Stimulated activated memory B cell treated with anti-CD40 and anti-IgM and Interleukin-4, amounts not matched to agents 10 μg/mL and 1 μg/mL and 100 μg/mL, for 72 hours (primary cell): Measurements from ENCODE around the gene DIPK1A.

Experiments
- ATAC-seq: fragments of 150-1000 bp; cut with Tn5 transposase; 2 replicates; pipeline ENCODE4 v1.10.0; 2021
- H3K27ac Mint-ChIP-seq: one replicate; pipeline ENCODE4 v1.8.0; 2022; ENCODE audit warnings: mild to moderate bottlenecking, mixed read lengths
- H3K27me3 Mint-ChIP-seq: one replicate; pipeline ENCODE4 v1.8.0; 2022; ENCODE audit warnings: mixed read lengths
- H3K36me3 Mint-ChIP-seq: one replicate; pipeline ENCODE4 v1.8.0; 2022; ENCODE audit warnings: mixed read lengths
- H3K4me1 Mint-ChIP-seq: one replicate; pipeline ENCODE4 v1.8.0; 2022; ENCODE audit warnings: mixed read lengths
- H3K4me3 Mint-ChIP-seq: one replicate; pipeline ENCODE4 v1.8.0; 2022; ENCODE audit warnings: mild to moderate bottlenecking, moderate library complexity, mixed read lengths
- H3K9me3 Mint-ChIP-seq: one replicate; pipeline ENCODE4 v1.8.0; 2022; ENCODE audit warnings: mixed read lengths

DIPK1A gene

DNA sequence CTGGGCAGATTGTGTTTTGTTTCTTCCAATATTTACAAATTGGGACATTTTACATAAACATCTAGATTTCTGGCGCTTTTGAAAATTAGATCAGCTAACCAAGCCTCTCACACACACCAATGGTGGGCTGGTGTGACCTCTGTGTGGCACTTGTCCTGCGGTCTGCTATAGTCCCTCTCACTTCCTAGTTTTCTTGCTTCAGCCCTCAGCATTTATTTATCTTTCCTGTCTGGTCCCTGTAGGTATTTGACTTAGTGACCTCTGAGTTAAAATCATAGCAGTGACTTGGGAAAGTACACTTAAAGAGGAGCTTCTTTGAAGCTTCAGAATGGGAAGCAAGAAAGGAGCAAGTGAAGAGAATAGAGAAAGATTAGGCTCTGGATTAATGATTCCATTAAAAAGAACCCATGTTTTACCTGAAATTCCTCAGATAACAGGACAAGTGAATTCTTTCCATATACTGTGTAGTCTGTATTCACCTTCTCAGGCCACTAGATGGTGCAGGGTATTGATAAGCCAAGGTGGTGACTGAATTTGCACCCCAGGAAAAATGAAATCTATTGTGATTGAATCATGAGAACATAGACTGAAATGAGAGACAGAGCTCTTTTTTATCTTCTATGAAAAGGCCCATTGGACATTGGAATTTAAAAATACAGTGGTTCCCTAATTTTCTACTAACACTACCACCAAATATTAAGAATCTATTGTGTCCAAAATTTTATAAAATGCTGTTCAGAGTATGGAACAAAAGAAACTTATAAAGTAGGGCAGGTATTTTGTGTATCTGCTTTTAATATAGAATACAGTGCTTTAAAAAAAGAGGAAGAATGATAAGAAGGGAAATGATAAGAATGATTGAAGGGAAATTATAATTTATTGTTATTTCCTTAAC is 7.1 kb upstream of the DIPK1A start:
- Mint-ChIP-seq H3K9me3 (no peaks in the 10 kb centered on the region), H3K27me3 (no peaks in the 10 kb centered on the region), H3K4me3 (no peak overlapping the region), H3K4me1 (peaks cover 46% of the 10 kb centered on the region), H3K36me3 (no peaks in the 10 kb centered on the region), H3K27ac (peak overlapping the region; percentile 33)
- peak; percentile 87 for ATAC-seq

DNA sequence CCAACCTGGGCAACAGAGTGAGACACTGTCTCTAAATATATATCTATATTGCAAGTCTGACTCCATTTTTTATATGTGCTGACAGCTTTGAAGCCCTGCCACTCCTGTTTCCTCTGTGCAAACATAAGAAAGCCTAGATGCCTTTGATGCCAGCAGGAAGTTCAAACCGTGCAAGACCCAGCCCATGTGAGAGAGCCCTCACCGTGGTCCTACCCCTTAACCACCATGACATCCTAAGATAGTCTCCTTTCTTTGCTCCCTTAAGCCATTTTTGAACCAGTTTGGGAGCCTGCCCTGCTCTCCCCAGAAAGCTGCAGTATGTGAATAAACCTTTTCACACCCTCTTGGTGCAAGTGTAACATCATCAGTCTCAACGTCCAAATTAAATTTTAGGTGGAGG is 3.7 kb upstream of the DIPK1A start:
- H3K27me3 Mint-ChIP-seq: no peaks in the 10 kb centered on the region
- H3K4me3 Mint-ChIP-seq: no peak overlapping the region
- H3K9me3 Mint-ChIP-seq: no peaks in the 10 kb centered on the region
- H3K27ac Mint-ChIP-seq: no peak overlapping the region
- peaks cover 8% of the 10 kb centered on the region for H3K36me3 Mint-ChIP-seq
- peaks cover 22% of the 10 kb centered on the region for H3K4me1 Mint-ChIP-seq
- ATAC-seq: no peak

GRCh38 chr1:92964316-92964715 is 3.1 kb upstream of the DIPK1A start:
- Mint-ChIP-seq H3K36me3 (peaks cover 8% of the 10 kb centered on the region), H3K4me1 (peaks cover 16% of the 10 kb centered on the region), H3K4me3 (no peak overlapping the region), H3K27ac (no peak overlapping the region), H3K9me3 (no peaks in the 10 kb centered on the region), H3K27me3 (no peaks in the 10 kb centered on the region)
- no peak for ATAC-seq

DNA sequence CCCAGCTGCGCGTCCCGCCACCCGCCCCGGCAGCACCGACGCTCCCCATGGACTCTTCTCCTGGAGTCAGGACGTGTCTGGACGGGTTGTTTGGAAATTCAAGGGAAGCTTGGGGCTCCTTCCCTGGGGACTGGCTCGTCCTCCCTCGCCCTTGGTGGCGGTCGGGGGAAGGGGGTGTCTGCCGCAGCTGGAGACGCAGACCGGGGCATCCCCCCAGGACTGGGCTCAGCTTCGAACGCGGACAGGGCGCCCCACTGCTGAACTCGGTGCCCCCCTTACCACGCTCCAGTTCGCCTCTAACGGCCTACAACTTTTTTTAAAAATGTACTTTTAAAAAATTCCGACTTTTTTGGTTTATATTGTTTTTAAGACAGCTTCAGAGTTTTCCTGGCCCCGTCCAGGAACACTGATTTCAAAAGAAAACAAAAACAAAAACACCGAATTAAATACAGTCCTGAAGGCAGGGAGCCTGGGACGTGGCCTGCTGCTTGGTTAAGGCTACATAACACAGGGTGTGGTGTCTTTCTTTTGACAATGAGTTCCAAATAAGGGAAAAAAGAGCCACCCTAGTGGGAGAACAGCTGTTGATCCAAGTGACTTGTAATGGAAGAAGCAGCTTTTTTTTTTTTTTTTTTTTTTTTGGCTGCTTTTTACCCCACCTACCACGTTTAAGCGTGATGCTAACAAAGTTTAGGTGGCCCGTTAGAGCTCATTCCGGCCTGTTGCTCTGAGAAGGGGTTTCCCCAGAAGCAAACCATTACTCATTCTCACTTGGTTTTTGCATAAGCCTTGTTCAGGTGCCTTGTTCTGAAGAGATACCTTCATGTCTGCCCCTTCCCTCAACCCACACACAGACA is 862 bp upstream of the DIPK1A start:
- H3K27me3 Mint-ChIP-seq: no peaks in the 10 kb centered on the region
- H3K9me3 Mint-ChIP-seq: no peaks in the 10 kb centered on the region
- no peak overlapping the region for H3K27ac Mint-ChIP-seq
- no peak overlapping the region for H3K4me3 Mint-ChIP-seq
- peak; percentile 80 for ATAC-seq
- peaks cover 15% of the 10 kb centered on the region for H3K36me3 Mint-ChIP-seq
- H3K4me1 Mint-ChIP-seq: peaks cover 18% of the 10 kb centered on the region

GRCh38 chr1:92960395-92961130 is 699 bp downstream of the DIPK1A start:
- peaks cover 34% of the 10 kb centered on the region for H3K4me1 Mint-ChIP-seq
- ATAC-seq: peak; percentile 65
- no peak overlapping the region for H3K27ac Mint-ChIP-seq
- H3K36me3 Mint-ChIP-seq: peaks cover 15% of the 10 kb centered on the region
- no peaks in the 10 kb centered on the region for H3K27me3 Mint-ChIP-seq
- H3K4me3 Mint-ChIP-seq: no peak overlapping the region
- no peaks in the 10 kb centered on the region for H3K9me3 Mint-ChIP-seq

- Mint-ChIP-seq H3K4me1 (peaks cover 50% of the 10 kb centered on the region), H3K27ac (peak overlapping the region; percentile 45), H3K9me3 (no peaks in the 10 kb centered on the region), H3K27me3 (no peaks in the 10 kb centered on the region), H3K4me3 (no peak overlapping the region), H3K36me3 (peaks cover 21% of the 10 kb centered on the region)
- no peak for ATAC-seq
Observed at GRCh38 chr1:92958203-92958970, 2.9 kb downstream of the DIPK1A start.

DNA sequence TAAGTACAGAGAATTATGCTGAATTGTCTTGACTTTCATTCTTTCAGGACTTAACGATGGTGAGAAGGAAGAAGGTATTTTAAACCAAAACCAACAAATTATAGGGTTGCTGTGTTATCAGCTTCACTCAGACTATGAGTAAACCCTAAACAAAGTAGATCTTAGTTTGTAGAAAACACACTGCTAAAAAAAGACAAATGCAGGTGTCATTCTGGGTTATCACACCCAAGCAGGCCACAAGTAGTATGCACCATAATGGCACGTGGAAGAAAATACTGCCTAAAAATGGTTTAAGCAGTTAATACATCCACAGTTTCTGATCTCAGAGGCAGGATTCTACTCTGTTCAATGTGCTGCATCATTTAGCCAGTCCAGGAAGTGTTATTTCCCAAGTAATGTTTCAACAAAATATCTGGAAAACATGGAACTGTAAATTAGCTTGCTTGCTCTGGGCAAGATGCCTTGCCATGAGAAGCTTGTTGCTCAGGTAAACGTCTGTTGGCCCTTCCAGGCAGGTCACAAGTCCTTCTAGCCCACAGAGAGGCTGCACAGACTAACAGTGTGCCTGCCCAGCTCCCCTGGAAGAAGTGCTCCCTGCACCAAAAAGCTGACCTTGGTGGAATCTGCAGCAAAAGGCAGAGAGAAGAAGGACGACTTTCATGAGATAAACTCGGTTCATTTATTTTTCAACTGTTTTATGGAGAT is 4.1 kb downstream of the DIPK1A start:
- Mint-ChIP-seq H3K27ac (peak overlapping the region; percentile 45), H3K27me3 (no peaks in the 10 kb centered on the region), H3K36me3 (peaks cover 21% of the 10 kb centered on the region), H3K4me1 (peaks cover 62% of the 10 kb centered on the region), H3K4me3 (peak overlapping the region; percentile 65), H3K9me3 (no peaks in the 10 kb centered on the region)
- ATAC-seq: no peak

DNA sequence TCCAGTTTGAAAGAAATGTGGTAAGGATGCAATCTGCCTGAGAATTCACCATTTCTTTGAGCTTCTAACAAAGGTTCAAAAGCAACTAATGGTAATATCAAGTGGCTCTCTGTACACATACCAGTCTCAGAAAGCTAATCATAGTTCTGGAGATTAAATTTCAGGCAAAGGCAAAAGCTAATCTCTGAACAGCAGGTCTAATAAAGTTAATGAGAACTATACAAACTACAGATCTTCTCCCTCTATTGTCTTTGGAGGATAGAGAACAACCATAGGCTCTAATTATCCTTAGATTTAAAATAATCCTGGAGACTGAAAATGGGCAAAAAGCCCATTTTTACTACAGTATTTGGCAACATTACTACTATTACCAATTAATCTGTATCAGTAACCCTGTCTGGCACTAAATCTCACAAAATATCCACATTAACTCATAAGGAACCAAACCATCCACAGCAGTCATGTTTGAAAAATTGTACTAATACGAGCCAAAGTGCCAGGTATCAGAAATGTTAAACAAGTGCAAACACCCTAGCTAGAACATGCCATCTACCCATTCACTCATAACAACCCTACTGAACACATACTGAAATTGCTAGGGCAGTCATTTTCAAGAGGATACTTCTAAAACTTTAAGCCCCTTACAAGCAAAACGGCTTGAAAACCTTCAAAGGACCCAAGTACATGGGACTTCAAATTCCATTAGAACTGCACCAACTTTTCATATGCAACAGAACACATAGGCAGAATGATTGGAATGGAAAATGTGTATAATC is 4.8 kb downstream of the DIPK1A start:
- Mint-ChIP-seq H3K27me3 (no peaks in the 10 kb centered on the region), H3K4me3 (peak overlapping the region; percentile 65), H3K9me3 (no peaks in the 10 kb centered on the region), H3K4me1 (peaks cover 69% of the 10 kb centered on the region), H3K27ac (peak overlapping the region; percentile 45), H3K36me3 (peaks cover 21% of the 10 kb centered on the region)
- no peak for ATAC-seq

DNA sequence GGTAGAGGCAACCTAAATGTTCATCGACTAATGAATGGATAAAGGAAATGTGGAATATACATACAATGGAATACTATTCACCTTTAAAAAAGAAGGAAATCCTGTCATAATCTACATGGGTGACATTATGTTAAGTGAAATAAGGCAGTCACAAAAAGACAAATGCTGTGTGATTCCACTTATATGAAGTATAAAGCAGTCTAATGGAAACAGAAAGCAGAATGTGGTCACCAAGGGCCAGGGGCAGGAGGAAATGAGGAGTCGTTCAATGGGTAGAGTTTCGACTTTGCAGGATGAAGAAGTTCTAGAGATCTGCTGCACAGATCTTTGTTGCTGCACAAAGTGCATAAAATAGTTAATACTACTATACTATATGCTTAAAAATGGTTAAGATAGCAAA is 7.8 kb downstream of the DIPK1A start:
- Mint-ChIP-seq H3K4me3 (peak overlapping the region; percentile 5), H3K36me3 (peaks cover 13% of the 10 kb centered on the region), H3K4me1 (peaks cover 64% of the 10 kb centered on the region), H3K27me3 (no peaks in the 10 kb centered on the region), H3K27ac (no peak overlapping the region), H3K9me3 (no peaks in the 10 kb centered on the region)
- ATAC-seq: peak; percentile 87

DNA sequence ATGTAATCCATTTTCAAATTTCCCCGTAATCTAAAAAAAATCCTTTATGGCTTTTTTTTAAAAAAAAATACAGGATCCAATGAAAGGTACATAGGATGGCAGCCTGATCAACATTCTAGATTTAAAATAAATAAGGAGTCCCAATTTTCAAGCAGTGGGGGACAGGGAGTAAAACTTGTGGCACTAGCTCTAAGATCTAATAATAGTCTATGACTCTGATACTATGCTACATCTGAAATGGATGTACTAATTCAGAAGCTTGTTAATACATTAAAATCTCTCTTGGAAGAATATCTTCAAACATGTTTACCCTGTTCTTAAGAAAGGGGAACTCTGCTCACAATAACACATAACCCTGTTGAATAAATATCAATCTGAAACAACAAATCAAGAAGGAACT is 8.5 kb downstream of the DIPK1A start:
- Mint-ChIP-seq H3K4me3 (peak overlapping the region; percentile 35), H3K27ac (no peak overlapping the region), H3K9me3 (peaks cover under 1% of the 10 kb centered on the region)

GRCh38 chr1:92951141-92951582 is 10.1 kb downstream of the DIPK1A start:
- Mint-ChIP-seq H3K36me3 (peaks cover 17% of the 10 kb centered on the region), H3K9me3 (peaks cover 3% of the 10 kb centered on the region), H3K4me3 (no peak overlapping the region), H3K4me1 (peaks cover 56% of the 10 kb centered on the region), H3K27me3 (no peaks in the 10 kb centered on the region), H3K27ac (no peak overlapping the region)
- ATAC-seq: peak; percentile 88

More for the DNA sequence above, 8.5 kb downstream of the DIPK1A start:
- no peaks in the 10 kb centered on the region for H3K27me3 Mint-ChIP-seq
- H3K36me3 Mint-ChIP-seq: peaks cover 13% of the 10 kb centered on the region
- ATAC-seq: no peak
- H3K4me1 Mint-ChIP-seq: peaks cover 61% of the 10 kb centered on the region

- peaks cover 3% of the 10 kb centered on the region for H3K9me3 Mint-ChIP-seq
- ATAC-seq: peak; percentile 75
- H3K27me3 Mint-ChIP-seq: no peaks in the 10 kb centered on the region
- no peak overlapping the region for H3K27ac Mint-ChIP-seq
- peaks cover 55% of the 10 kb centered on the region for H3K4me1 Mint-ChIP-seq
- H3K36me3 Mint-ChIP-seq: peaks cover 17% of the 10 kb centered on the region
- H3K4me3 Mint-ChIP-seq: no peak overlapping the region
Observed at GRCh38 chr1:92949937-92950817, 11.1 kb downstream of the DIPK1A start.
